GM18499 (cell line): ENCODE results near the gene GSTO2.
"Not testable (repeated sequence)": the region's sequence is repeated elsewhere in the genome, so short reads cannot be mapped to it uniquely, and the experiment has no call there.

Experiments used
- ATAC-seq: cut with Tn5 transposase; IDR thresholded peaks from one replicate; pipeline ENCODE4 v1.9.1; 2021; ENCODE audit warnings: moderate number of reproducible peaks; ENCODE audit not compliant: insufficient read depth, unreplicated experiment

The GSTO2 gene

DNA sequence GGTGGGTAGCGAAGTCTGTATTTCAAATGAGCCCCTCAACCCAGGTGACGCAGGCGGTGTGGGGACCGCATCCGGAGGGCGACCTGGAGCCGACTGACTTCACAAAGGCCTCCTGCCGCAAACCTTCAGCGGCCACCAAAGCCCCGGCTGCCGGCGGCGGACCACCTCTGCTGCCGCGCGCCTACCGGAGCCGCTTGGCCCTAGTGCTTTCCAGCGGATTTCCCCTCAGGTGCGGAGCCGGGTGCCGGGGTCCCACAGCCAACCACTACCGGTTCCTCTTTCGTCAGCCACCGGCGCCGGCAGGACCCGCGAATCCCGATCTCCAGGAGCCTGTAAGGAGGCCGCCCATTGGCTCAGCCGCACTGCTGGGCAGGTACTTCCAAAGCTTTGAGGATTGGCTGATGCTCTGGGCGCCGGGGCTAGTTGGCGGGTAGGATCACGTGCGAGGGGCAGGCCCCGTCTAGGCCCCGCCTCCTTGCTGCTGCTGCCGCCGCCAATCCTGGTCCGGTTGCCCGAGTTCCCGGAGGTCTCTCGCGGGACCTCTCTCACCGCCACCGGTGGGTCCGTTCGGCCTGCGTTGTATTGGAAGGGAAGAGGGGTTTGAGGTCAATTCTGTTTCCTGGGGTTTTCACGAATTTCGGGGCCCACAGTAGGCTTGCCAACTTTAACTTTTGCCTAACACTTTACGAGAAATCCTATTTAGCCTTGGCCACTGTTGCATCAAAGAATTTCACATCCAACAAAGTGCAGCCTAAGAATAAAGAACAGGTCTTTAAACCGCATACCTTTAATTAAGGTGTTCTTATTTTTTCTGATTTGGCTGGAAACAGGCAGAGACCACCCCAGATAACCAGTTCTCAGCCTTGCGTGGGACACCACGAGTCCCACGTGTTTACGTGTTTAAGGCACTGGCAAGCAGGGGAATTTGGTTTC lies at the start of gene GSTO2:
Gene GSTO2 (plus strand): TSS at position 472 of the 933 bp plus-strand sequence. CDS start 5,732 bp downstream, outside the sequence.
- peak; percentile 99 for ATAC-seq

DNA sequence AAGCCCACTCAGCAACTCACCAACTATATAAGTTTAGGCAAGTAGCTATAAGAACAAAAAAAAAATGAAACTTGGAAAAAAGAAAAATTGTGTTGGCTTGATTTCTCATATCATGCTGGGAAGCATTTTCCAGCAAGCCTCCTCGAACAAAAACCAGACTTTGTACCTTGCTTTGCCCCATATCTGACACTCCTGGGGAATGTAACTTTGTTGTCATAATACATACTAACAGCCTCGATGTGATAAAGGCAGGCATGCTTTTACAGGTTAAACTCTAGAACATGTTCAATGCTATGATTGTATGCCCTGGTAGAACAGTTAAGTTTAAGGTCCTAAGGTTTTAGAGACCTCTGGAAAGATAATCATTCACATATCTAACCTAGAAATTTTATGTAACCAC lies 48.5 kb upstream of the GSTO2 start:
- ATAC-seq, result no peak

DNA sequence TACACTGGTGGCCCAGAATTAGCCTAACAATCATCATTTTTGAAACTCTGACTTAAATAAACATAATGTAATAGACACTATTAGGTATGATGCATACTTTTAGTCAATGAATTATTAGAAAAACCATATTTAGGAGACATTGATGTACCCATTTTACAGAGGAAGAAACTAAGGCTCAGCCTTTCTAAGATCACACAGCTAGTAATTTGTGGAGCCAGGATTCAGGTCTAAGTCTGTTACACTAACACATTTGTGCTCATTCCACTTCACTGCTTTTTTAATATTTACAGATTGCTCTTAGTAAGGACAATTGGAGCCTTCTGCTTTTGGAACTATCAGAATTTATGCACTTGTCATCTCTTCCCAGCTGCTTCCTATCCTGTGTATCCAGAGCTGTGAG lies 45.7 kb upstream of the GSTO2 start:
- ATAC-seq, result no peak

DNA sequence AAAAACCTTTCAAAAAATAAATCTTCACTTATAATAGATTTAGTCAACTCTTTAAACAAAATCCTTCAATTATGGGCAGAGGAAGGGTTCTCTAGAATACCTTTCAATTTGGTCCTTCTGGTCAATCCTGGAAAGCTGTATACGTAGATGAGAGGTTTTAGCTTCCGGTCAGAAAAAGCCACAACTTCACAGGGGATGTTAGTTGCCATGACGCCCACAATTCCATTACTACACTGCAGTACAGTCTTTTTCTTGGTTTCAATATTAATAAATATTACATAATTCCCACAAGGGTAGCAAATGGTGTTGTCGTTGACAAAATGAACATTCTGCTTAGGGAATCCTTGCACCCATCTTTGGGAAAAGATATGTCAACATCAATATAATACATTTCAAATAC lies 38.5 kb upstream of the GSTO2 start:
- ATAC-seq, result no peak

DNA sequence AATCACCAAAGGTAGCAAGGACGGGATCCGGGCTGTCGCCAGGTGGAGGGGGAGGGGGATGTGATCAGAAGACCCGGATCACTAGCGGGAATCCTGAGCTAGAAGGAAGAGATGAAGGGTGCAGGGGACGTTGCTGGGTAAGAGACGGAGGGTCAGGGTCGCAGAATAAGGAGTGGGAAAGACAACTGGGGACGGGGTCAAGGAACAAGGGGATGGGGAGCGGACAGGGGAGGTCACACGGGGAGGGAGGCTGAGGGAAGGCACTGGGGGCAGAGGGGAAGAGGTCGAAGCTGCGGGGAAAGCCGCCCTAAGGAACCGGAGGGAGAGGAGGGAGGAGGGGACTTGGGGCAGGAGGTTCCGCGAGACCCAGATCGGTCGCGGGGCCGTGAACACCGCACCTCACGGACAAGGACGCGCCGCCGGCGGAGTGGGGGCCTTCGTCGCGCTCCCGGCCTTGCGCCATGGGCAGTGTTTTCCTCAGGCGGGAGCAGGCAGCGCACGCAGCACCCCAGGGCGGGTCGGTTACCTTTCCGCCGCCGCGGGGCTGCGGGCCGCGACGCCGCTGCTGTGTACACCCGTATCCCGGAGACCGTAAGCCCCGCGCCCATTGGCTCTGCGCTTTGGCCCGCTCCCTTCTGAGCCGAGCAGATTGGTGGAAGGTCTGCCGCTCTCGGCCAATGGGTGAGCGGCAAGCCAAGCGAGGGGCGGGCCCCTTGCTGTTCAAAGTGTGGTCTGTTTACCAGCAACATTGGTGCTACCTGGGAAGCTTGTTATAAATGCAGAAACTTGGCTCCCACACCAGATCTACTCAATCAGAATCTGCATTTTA lies 37.0 kb upstream of the GSTO2 start, which contains the start of gene CFAP43:
Gene CFAP43 (minus strand): TSS at position 581 of the 829 bp plus-strand sequence. CDS start 118 bp downstream, at position 463.
- ATAC-seq, result peak; percentile 100

DNA sequence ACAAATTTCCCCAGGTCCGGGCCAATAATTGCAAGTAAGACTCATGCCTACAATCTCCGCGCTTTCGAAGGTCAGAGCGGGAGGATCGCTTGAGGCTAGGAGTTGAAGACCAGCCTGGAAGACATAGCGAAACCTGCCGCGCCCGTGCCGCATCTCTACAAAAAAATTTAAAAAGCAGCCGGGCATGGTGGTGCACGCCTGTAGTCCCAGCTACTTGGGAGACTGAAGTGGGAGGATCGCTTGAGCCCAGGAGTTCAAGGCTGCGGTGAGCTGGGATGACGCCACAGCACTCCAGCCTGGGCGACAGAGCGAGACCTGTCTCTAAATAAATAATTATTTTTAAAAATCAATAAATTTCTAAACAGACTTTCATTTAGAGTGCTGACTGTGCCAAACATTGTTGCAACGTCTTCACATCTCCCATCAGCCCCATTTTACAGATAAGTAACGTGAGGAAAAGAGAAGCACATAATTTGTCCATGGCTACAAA lies 36.3 kb upstream of the GSTO2 start:
- ATAC-seq, result no peak

DNA sequence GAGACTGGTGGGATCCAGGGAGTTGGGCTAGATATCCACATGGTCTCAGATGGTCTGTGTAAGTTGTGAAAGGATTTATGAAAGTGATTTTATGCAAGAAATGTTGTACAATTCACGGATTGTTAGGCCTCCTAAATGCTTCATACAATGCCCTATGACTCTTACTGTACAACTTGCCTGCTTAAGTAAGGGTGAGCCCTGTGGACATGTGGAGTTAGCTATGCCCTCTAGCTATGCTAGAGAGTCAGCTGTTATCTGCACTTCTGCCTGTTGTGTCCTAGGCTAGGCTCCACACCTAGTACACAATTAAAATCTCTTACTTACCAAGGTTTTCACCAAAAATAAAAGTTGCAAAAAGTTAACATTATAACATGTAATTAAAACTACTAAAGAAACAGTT lies 35.2 kb upstream of the GSTO2 start:
- no peak for ATAC-seq

DNA sequence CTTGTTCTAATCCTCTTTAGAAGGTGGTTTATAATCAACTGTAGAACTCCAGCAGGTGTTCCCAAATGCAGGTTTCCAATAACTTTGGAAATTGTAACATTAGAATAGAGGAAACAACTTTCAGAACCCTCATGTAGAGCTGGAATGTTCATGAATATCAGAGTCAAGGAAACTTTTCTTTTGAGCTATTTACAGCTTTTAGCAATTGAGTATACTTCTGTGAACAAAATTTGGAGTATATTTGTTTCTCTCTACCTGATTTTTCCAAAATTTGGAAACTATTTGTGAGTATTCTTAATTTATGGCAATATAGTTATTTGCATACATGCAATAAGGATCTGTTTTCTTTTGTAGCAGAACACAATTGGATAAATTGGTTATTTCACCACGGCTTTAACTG lies 34.0 kb upstream of the GSTO2 start:
- ATAC-seq, result no peak

DNA sequence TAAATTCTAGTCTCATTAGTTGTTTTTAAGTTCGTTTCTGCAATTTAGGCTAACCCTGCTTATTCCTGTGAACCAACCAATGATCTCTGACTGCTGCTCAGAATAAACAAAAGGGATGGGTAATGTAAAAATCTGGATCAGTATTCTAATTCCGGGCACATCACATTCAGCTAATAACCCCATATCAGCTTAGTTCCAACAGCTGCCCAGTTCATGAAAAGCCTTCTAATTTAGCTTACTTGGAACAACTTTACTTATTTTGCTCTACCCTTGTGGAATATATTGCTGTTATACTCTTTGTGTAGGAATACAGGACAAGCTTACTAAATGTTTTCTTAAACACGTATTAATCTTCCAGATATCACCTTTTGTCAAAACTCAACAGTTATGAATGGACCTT lies 33.2 kb upstream of the GSTO2 start:
- no peak for ATAC-seq

DNA sequence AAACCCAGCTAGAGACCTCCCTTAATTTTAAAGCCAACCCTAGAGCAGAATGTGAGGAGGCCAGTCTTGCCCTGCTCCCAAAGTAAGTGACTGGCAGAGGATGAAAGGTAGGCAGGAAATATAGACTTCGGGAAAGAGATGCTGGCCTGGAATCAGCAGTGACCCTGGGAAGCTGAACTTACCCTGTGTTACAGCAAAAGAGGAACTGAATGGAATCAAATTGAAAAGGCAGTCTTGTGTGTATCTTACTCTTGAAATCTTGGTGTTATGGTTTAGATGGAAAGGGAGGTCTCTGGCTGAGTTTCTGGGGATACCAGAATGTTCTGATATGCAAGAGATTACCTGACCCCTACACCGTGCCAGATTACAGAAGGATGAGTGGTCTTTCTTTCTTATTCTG lies 28.9 kb upstream of the GSTO2 start:
- no peak for ATAC-seq

DNA sequence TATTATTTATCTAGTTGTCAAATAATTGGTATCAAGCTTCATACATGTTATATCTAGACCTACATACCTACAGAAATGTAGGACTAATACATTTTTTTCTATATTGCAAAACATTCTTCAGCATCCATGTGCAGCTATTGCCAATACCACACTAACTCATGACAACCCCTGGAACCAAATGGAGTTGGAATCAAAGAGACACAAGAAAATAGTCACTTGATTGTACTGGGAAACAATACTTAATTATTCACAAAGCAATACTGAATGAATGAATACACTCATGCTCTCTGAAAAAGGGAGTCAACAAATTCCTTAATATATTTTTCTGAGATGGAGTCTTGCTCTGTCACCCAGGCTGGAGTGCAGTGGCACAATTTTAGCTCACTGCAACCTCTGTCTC lies 26.4 kb upstream of the GSTO2 start:
- ATAC-seq, result no peak

DNA sequence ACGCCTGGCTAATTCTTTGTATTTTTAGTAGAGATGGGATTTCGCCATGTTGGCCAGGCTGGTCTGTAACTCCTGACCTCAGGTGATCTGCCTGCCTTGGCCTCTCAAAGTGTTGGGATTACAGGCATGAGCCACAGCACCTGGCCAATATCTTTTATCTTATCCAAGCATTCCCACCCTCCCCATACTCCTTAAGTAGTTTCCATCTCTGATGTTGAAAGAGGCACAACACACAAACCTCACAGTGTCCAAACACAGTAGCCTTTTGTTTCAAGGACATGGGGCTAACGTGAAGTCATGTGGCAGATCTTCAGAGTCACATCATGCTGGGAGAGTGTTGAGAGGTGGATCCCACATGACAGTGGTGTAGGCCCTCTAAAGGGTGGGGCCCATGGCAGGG lies 26.0 kb upstream of the GSTO2 start:
- not testable (repeated sequence) for ATAC-seq

DNA sequence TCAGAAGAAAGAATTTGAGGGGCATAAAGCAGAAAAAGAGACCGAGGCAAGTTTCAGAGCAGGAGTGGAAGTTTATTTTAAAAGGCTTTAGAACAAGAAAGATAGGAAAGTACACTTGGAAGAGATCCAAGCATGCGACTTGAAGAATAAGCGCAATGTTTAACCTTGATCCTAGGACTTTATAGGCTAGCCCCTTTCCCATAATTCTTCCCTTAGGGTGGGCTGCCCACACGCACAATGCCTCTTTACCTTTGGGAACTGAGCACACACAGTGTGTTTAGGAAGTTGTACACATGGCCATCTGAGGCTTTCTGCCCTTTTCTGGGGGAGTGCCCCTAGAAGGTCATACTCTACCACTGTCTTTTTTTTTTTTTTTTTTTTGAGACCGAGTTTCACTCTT lies 25.5 kb upstream of the GSTO2 start:
- no peak for ATAC-seq

DNA sequence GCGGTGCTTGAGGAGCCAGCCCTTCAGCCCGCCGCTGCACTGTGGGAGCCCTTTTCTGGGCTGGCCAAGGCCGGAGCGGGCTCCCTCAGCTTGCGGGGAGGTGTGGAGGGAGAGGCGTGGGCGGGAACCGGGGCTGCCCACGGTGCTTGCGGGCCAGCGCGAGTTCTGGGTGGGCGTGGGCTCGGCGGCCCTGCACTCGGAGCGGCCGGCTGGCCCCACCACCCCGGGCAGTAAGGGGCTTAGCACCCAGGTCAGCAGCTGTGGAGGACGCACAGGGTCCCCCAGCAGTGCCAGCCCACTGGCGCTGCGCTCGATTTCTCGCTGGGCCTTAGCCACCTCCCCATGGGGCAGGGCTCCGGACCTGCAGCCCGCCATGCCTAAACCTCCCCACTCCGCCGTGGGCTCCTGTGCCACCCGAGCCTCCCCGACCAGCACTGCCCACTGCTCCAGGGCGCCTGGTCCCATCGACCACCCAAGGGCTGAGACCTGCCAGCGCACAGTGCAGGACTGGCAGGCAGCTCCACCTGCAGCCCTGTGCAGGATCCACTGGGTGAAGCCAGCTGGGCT lies 23.8 kb upstream of the GSTO2 start:
- no peak for ATAC-seq

DNA sequence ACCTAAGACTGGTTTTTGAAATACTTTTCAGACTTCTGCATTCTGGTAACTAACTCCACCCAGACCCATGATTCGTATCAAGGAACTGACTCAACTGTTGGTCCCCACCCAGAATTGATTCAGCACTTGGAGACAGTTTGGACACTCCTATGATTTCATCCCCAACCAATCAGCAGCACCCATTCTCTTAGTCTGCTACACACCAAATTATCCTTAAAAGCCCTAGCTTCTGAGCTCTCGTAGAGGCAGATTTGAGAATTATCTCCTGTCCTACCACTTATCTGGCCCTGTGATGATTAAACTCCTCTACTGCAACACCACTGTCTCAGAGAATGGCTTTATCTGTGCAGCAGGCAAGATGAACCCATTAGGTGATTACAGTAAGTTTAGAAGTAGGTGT lies 22.0 kb upstream of the GSTO2 start:
- no peak for ATAC-seq

DNA sequence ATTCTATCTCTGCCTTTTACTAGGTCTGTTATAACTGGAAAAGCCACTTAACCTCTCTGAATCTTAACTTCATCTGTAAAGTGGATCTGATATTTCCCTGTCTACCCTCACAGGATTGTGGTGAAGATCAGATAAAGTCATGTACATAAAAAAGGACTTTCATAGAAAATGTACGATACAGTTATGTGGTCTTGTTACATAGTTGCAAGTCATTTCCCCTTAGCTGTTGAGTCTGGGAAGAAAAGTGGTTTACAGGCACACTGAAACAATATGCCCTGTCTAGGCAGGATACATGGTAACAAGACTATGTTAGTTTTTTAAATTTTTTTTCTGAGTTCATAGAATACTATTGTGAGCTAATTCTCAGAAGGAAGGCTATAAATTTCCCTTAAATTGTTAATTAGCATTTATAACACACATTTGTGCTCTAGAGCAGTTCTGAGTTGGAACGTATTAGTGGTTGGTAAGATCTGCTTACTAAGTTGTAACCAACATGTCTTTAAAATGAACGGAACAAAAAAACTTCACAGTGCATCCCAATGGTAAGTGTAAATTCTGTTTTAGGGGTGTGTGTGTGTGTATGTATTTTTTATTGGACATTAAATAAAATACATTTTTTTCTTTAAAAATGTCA lies 21.4 kb upstream of the GSTO2 start:
- ATAC-seq, result no peak

DNA sequence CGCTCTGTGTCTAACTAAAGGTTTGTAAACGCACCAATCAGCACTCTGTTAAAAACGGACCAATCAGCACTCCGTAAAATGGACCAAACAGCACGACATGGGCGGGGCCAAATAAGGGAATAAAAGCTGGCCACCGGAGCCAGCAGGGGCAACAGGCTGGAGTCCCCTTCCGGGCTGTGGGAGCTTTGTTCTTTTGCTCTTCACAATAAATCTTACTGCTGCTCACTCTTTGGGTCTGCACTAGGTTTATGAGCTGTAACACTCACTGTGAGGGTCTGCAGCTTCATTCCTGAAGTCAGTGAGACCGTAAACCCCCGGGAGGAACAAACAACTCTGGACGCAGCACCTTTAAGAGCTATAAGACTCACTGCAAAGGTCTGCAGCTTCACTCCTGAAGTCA lies 20.1 kb upstream of the GSTO2 start:
- not testable (repeated sequence) for ATAC-seq

DNA sequence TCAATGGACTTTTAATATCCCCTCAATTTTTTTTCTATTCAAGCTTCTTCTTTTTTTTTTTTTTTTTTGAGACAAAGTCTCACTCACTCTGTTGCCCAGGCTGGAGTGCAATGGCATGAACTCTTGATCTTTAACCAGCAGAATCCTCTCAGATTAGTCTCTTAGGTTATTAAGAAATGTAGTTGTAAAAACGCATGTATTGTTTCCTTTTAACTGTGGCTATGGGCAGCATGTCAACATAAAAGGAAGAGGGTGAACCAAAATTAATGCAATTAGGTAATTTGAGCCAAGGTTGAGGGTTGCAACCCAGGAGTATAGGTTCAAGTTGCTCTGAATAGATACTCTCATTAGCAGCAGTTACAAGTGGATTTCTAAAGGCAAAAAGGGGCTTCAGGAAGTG lies 18.6 kb upstream of the GSTO2 start:
- no peak for ATAC-seq

DNA sequence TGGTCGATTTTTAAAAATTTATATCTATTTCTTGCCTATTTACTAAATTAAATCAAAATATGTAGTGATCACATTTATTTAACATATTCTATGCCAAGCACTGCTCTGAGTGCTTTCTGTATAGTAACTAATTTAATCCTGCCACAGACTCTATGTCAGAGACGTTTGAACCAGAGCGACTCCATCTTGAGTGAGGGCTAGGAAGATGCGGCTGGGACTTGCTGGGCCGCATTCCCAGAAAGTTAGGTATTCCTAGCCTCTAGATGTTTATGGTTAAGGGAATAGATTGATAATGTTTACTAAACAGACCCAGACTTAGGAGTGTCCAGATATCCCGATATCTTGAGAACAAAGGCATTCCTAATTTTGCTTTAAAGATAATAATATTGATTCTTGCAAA lies 17.5 kb upstream of the GSTO2 start:
- ATAC-seq, result no peak

DNA sequence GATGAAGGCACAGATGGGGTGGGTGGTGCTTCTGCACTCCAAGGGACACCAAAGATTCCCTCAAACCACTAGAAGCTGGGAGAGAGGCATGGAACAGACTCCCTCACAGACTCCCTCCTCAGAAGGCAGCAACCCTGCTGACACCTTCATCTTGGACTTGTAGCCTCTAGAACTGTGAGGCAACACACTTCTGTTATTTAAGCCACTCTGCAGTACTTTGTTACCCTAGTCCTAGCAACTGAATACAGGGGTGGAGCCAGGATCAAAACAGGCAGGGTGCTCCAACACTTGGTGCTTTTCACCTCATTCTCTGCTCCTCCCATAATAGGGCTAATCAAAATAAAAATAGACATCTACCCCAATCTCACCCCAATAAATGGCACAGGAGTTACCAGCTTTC lies 16.6 kb upstream of the GSTO2 start:
- ATAC-seq, result no peak
